CD14-positive monocyte (primary cell): ENCODE data around the gene NUDT8. TPM values are rescaled to one million over a fixed set of nuclear protein-coding genes. Genes with fewer than 3 reads are reported as not detected.

Experiments used
- DNase-seq, 3 donors: peaks; one replicate each; pipeline ENCODE4 v3.0.0-alpha.2; 2011 to 2022
- H2AFZ ChIP-seq: 2 replicates; pipeline ENCODE4 v1.6.0; 2012; ENCODE audit warnings: mild to moderate bottlenecking, low read depth, low read length, inconsistent platforms; ENCODE audit not compliant: insufficient read depth, poor library complexity, severe bottlenecking
- H3K27ac ChIP-seq, 2 donors: 1 replicate in 1 of 2; 2 replicates in 1 of 2; pipeline ENCODE4 v1.5.1; 2012 to 2013; ENCODE audit warnings: low read length in 2 of 2, control low read depth in 1 of 2, inconsistent platforms in 1 of 2, low read depth in 1 of 2, mild to moderate bottlenecking in 1 of 2
- H3K27me3 ChIP-seq, 2 donors: one replicate each; pipeline versions ENCODE4 v1.6.0 to v1.6.1; 2011 to 2013; ENCODE audit warnings: low read length in 2 of 2; ENCODE audit not compliant: control insufficient read depth in 2 of 2, insufficient read depth in 2 of 2
- H3K36me3 ChIP-seq, 2 donors: replicated peaks in 1 of 2; 1 replicate in 1 of 2; 2 replicates in 1 of 2; pipeline versions ENCODE4 v1.5.1 to v1.6.1; 2012 to 2013; ENCODE audit warnings: low read length in 2 of 2, control low read depth in 1 of 2, inconsistent platforms in 1 of 2, mild to moderate bottlenecking in 1 of 2; ENCODE audit not compliant: insufficient read depth in 2 of 2, control insufficient read depth in 1 of 2
- H3K4me1 ChIP-seq, 2 donors: 1 replicate in 1 of 2; 2 replicates in 1 of 2; pipeline versions ENCODE4 v1.5.1 to v1.6.1; 2012 to 2013; ENCODE audit warnings: low read length in 2 of 2, control low read depth in 1 of 2, inconsistent platforms in 1 of 2, mild to moderate bottlenecking in 1 of 2, moderate library complexity in 1 of 2; ENCODE audit not compliant: insufficient read depth in 2 of 2, control insufficient read depth in 1 of 2
- H3K4me2 ChIP-seq: replicated peaks from 2 replicates; pipeline ENCODE3; 2012; ENCODE audit warnings: low read length, moderate library complexity, mild to moderate bottlenecking; ENCODE audit not compliant: poor library complexity, severe bottlenecking; ENCODE audit errors: extremely low read depth
- H3K4me3 ChIP-seq, 3 experiments: fragments of 200-600 bp in 1 of 3; sonication (generic) in 1 of 3; replicated peaks in 1 of 3; 1 replicate in 2 of 3; 2 replicates in 1 of 3; pipeline ENCODE4 v1.5.1; 2011 to 2013; ENCODE audit warnings: low read length in 3 of 3, mild to moderate bottlenecking in 3 of 3, control low read depth in 2 of 3, low read depth in 2 of 3, inconsistent platforms in 1 of 3, moderate library complexity in 1 of 3
- H3K79me2 ChIP-seq: 2 replicates; pipeline ENCODE4 v1.6.0; 2012; ENCODE audit warnings: mild to moderate bottlenecking, control low read depth, inconsistent platforms, low read length, moderate library complexity; ENCODE audit not compliant: insufficient read depth
- H3K9ac ChIP-seq: 2 replicates; pipeline ENCODE4 v1.6.0; 2017; ENCODE audit warnings: low read length, mild to moderate bottlenecking; ENCODE audit not compliant: insufficient read depth, poor library complexity, severe bottlenecking
- H3K9me3 ChIP-seq, 2 donors: replicated peaks in 1 of 2; 1 replicate in 1 of 2; 2 replicates in 1 of 2; pipeline versions ENCODE4 v1.5.1 to v1.6.1; 2012 to 2013; ENCODE audit warnings: low read length in 2 of 2, control low read depth in 1 of 2; ENCODE audit not compliant: control insufficient read depth in 1 of 2, insufficient read depth in 1 of 2
- H4K20me1 ChIP-seq: 2 replicates; pipeline ENCODE4 v1.6.0; 2012; ENCODE audit warnings: mild to moderate bottlenecking, low read length, control low read depth, moderate library complexity; ENCODE audit not compliant: insufficient read depth
- H3K27ac Mint-ChIP-seq, 7 donors: one replicate each; pipeline ENCODE4 v1.8.0; 2020; ENCODE audit warnings: mild to moderate bottlenecking in 7 of 7, mixed read lengths in 7 of 7, moderate library complexity in 6 of 7, inconsistent platforms in 2 of 7
- H3K27me3 Mint-ChIP-seq, 3 donors: one replicate each; pipeline ENCODE4 v1.8.0; 2021 to 2022; ENCODE audit warnings: low read depth in 3 of 3, mild to moderate bottlenecking in 3 of 3, mixed read lengths in 3 of 3, moderate library complexity in 3 of 3, inconsistent platforms in 1 of 3
- H3K36me3 Mint-ChIP-seq, 2 donors: one replicate each; pipeline ENCODE4 v1.8.0; 2020; ENCODE audit warnings: mixed read lengths in 2 of 2, inconsistent platforms in 1 of 2, mild to moderate bottlenecking in 1 of 2
- H3K4me1 Mint-ChIP-seq: one replicate; pipeline ENCODE4 v1.8.0; 2020; ENCODE audit warnings: mild to moderate bottlenecking, mixed read lengths
- H3K4me3 Mint-ChIP-seq, 2 donors: one replicate each; pipeline ENCODE4 v1.8.0; 2020; ENCODE audit warnings: mild to moderate bottlenecking in 2 of 2, mixed read lengths in 2 of 2, moderate library complexity in 1 of 2
- H3K9me3 Mint-ChIP-seq, 7 donors: one replicate each; pipeline ENCODE4 v1.8.0; 2020 to 2022; ENCODE audit warnings: mixed read lengths in 7 of 7, mild to moderate bottlenecking in 6 of 7, moderate library complexity in 6 of 7, inconsistent platforms in 2 of 7
- CTCF ChIP-seq: fragments of 200-600 bp; IDR thresholded peaks from one replicate; pipeline ENCODE4 v1.8.0; 2022; ENCODE audit warnings: antibody characterized with exemption, mild to moderate bottlenecking
- WGBS: methylation state at CpG from one replicate; pipeline ENCODE4 v1.1.5; 2013; ENCODE audit warnings: missing lambda C conversion rate; ENCODE audit not compliant: insufficient coverage; 5-methylcytosine and 5-hydroxymethylcytosine counted together
- intact Hi-C, 2 donors: fragments of 100-400 bp; cut with micrococcal nuclease; formaldehyde crosslinking; loops; one replicate each; pipeline versions ENCODE4 v1.15.0 to v1.15.1; 2023
- polyA plus RNA-seq, 3 donors: library from polyadenylated mRNA; depleted of rRNA in 1 of 3; unstranded in 2 of 3; stranded (reverse) in 1 of 3; fragments of 300-500 nt in 2 of 3; fragments of >200 nt in 1 of 3; fragmentation: Illumina TruSeq in 2 of 3; gene quantifications; 1 replicate in 2 of 3; 2 replicates in 1 of 3; pipeline ENCODE4 v1.2.3, GENCODE V29; 2012 to 2021

The NUDT8 gene
- polyA plus RNA-seq, 3 donors = 0.92 to 1.4 (median 1.3) TPM

- Mint-ChIP-seq H3K27me3 (peaks cover 0 to 4% (median 4%) of the 10 kb centered on the region in 3 donors), H3K9me3 (peaks cover 0 to 6% (median 2%) of the 10 kb centered on the region in 7 donors), H3K4me3 (no peak overlapping the region), H3K4me1 (peaks cover 17% of the 10 kb centered on the region), H3K27ac (no peak overlapping the region), H3K36me3 (no peaks in the 10 kb centered on the region)
- no peak for DNase-seq
- H3K4me1 ChIP-seq = peaks cover 10 to 22% of the 10 kb centered on the region in 2 donors
- 94% methylated on average over 17 of the region's 20 CpGs for WGBS
- H3K79me2 ChIP-seq = no peaks in the 10 kb centered on the region
- no peak for TF ChIP-seq CTCF
- no peak overlapping the region for H3K4me2 ChIP-seq
- no peak overlapping the region for H2AFZ ChIP-seq
- no peaks in the 10 kb centered on the region for H3K27me3 ChIP-seq
- intact Hi-C loops = loop anchor here in 1 of 2 donors (5.0 kb wide), 1 partner anchor 173 kb away; no protein-coding TSS in a partner anchor
- no peaks in the 10 kb centered on the region for H3K9me3 ChIP-seq
- H3K4me3 ChIP-seq = no peak overlapping the region
- H3K9ac ChIP-seq = no peak overlapping the region
- no peak overlapping the region for H3K27ac ChIP-seq
- H4K20me1 ChIP-seq = no peaks in the 10 kb centered on the region
- no peaks in the 10 kb centered on the region for H3K36me3 ChIP-seq
Observed at GRCh38 chr11:67634366-67635230, 4.9 kb upstream of the NUDT8 start.

GRCh38 chr11:67633758-67634365, 4.1 kb upstream of the NUDT8 start:
- TF ChIP-seq CTCF = no peak
- H3K9ac ChIP-seq = no peak overlapping the region
- H3K27ac ChIP-seq = no peak overlapping the region
- Mint-ChIP-seq H3K4me3 (no peak overlapping the region), H3K27me3 (peaks cover 0 to 4% (median 4%) of the 10 kb centered on the region in 3 donors), H3K36me3 (no peaks in the 10 kb centered on the region), H3K4me1 (peaks cover 19% of the 10 kb centered on the region), H3K9me3 (peaks cover 0 to 6% (median 2%) of the 10 kb centered on the region in 7 donors), H3K27ac (no peak overlapping the region)
- peak in 1 of 3 donors; percentile 3 for DNase-seq
- H3K4me3 ChIP-seq = no peak overlapping the region
- 88% methylated on average over 21 of the region's 22 CpGs for WGBS
- H2AFZ ChIP-seq = no peak overlapping the region
- no peaks in the 10 kb centered on the region for H4K20me1 ChIP-seq
- H3K79me2 ChIP-seq = no peaks in the 10 kb centered on the region
- no peaks in the 10 kb centered on the region for H3K36me3 ChIP-seq
- H3K4me1 ChIP-seq = peaks cover 15 to 30% of the 10 kb centered on the region in 2 donors
- no peaks in the 10 kb centered on the region for H3K27me3 ChIP-seq
- H3K4me2 ChIP-seq = no peak overlapping the region
- intact Hi-C loops = loop anchor here in 1 of 2 donors (5.0 kb wide), 1 partner anchor 173 kb away; no protein-coding TSS in a partner anchor
- no peaks in the 10 kb centered on the region for H3K9me3 ChIP-seq
